Lung (tissue), 12 donors: ENCODE measurements around the gene DAGLA. TPM values are rescaled to one million over a fixed set of nuclear protein-coding genes. Genes with fewer than 3 reads are reported as not detected.

Experiments
- ATAC-seq: fragments of 200-7000 bp; cut with Tn5 transposase; one replicate; pipeline ENCODE4 v1.9.1; 2020; ENCODE audit warnings: moderate number of reproducible peaks; ENCODE audit not compliant: insufficient read depth, low FRiP score
- DNase-seq, 3 donors: peaks; one replicate each; pipeline ENCODE4 v3.0.0-alpha.2; 2013 to 2017
- H3K27ac ChIP-seq, 2 donors: one replicate each; pipeline ENCODE4 v1.5.1; 2013; ENCODE audit warnings: mild to moderate bottlenecking in 2 of 2, moderate library complexity in 2 of 2, control low read depth in 1 of 2, inconsistent platforms in 1 of 2, low read depth in 1 of 2, low read length in 1 of 2
- H3K27me3 ChIP-seq, 3 donors: one replicate each; pipeline ENCODE4 v1.5.1; 2013; ENCODE audit warnings: low read length in 2 of 3; ENCODE audit not compliant: control insufficient read depth in 3 of 3, insufficient read depth in 3 of 3
- H3K36me3 ChIP-seq, 4 donors: one replicate each; pipeline ENCODE4 v1.5.1; 2013; ENCODE audit warnings: low read length in 4 of 4, mild to moderate bottlenecking in 1 of 4, moderate library complexity in 1 of 4; ENCODE audit not compliant: control insufficient read depth in 4 of 4, insufficient read depth in 4 of 4
- H3K4me1 ChIP-seq, 5 donors: one replicate each; pipeline ENCODE4 v1.5.1; 2013; ENCODE audit warnings: low read length in 5 of 5, mild to moderate bottlenecking in 2 of 5, moderate library complexity in 1 of 5; ENCODE audit not compliant: control insufficient read depth in 5 of 5, insufficient read depth in 5 of 5
- H3K4me3 ChIP-seq: one replicate; pipeline ENCODE4 v1.5.1; 2013; ENCODE audit warnings: mild to moderate bottlenecking, control low read depth, moderate library complexity
- H3K9ac ChIP-seq, 2 donors: one replicate each; pipeline ENCODE4 v1.5.1; 2013; ENCODE audit warnings: low read length in 2 of 2, control low read depth in 1 of 2; ENCODE audit not compliant: insufficient read depth in 1 of 2
- H3K9me3 ChIP-seq, 4 donors: one replicate each; pipeline ENCODE4 v1.5.1; 2013; ENCODE audit warnings: low read length in 3 of 4, mild to moderate bottlenecking in 1 of 4, moderate library complexity in 1 of 4; ENCODE audit not compliant: control insufficient read depth in 4 of 4, insufficient read depth in 3 of 4
- WGBS, 2 donors: extraction: QIAGEN DNeasy Blood & Tissue Kit; methylation state at CpG; one replicate each; pipeline ENCODE4 v1.1.7; 2013; 5-methylcytosine and 5-hydroxymethylcytosine counted together
- polyA plus RNA-seq, 2 donors: library from polyadenylated mRNA; stranded (reverse); fragments of 200-250 nt; gene quantifications; one replicate each; pipeline ENCODE4 v1.2.1, GENCODE V29; 2013
- total RNA-seq, 2 donors: library from RNA; depleted of rRNA in 1 of 2; stranded (reverse); fragments of >200 nt in 1 of 2; gene quantifications; one replicate each; pipeline ENCODE4 v1.2.1, GENCODE V29; 2014 to 2021
- TF ChIP-seq, protein P1 (sequence below): IDR thresholded peaks from 2 replicates; pipeline ENCODE4 v1.5.1; 2012; ENCODE audit warnings: mild to moderate bottlenecking; ENCODE audit errors: control extremely low read depth, extremely low read depth
- donor health status: control.
- donor health status: control.
- donor health status: Bipolar disorder and iron deficiency.
- donor health status: healthy.
- donor health status: DM: yes; HTN: yes; CAD: no.

Gene DAGLA
- total and polyA plus RNA-seq, 4 donors: 1.5 to 7.5 (median 2.9) TPM

DNA sequence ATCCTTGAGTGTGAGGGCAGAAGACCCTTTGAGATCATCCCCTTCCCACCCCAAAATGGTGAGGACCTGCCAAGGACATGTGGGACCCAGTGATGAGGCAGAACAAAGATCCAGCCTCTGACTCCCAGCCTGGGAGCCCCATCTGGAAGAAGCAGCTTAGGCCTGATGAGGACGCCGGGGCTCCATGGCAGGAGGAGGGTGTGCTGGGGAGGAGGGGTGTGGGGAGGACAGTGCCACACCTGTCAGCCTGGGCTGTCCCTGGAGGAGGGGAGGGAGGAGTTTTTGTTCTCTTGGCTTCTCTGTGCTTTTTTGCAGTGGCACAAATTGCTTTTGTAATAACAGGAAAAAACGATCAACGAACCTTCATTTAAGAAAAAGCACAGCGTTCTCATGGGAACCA lies 44.4 kb upstream of the DAGLA start:
- Histone ChIP-seq H3K27ac (no peak overlapping the region), H3K9ac (no peak overlapping the region), H3K36me3 (no peaks in the 10 kb centered on the region), H3K9me3 (no peaks in the 10 kb centered on the region), H3K4me1 (no peaks in the 10 kb centered on the region), H3K4me3 (no peak overlapping the region), H3K27me3 (no peaks in the 10 kb centered on the region)
- DNase-seq (no peak), ATAC-seq (no peak)
- WGBS, 2 donors: 85 to 90% methylated on average over 5 of the region's 5 CpGs
- TF ChIP-seq, protein P1, sequence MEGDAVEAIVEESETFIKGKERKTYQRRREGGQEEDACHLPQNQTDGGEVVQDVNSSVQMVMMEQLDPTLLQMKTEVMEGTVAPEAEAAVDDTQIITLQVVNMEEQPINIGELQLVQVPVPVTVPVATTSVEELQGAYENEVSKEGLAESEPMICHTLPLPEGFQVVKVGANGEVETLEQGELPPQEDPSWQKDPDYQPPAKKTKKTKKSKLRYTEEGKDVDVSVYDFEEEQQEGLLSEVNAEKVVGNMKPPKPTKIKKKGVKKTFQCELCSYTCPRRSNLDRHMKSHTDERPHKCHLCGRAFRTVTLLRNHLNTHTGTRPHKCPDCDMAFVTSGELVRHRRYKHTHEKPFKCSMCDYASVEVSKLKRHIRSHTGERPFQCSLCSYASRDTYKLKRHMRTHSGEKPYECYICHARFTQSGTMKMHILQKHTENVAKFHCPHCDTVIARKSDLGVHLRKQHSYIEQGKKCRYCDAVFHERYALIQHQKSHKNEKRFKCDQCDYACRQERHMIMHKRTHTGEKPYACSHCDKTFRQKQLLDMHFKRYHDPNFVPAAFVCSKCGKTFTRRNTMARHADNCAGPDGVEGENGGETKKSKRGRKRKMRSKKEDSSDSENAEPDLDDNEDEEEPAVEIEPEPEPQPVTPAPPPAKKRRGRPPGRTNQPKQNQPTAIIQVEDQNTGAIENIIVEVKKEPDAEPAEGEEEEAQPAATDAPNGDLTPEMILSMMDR: no peak

DNA sequence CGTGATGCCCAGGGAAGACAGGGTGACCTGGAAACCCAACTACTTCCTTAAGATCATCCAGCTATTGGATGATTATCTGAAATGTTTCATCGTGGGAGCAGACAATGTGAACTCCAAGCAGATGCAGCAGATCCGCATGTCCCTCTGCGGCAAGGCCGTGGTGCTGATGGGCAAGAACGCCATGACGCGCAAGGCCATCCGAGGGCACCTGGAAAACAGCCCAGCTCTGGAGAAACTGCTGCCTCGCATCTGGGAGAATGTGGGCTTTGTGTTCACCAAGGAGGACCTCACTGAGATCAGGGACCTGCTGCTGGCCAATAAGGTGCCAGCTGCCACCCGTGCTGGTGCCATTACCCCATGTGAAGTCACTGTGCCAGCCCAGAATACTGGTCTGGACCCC lies 43.5 kb upstream of the DAGLA start:
- no peak overlapping the region for H3K27ac ChIP-seq
- H3K9ac ChIP-seq: no peak overlapping the region
- no peaks in the 10 kb centered on the region for H3K36me3 ChIP-seq
- ATAC-seq: no peak
- TF ChIP-seq, protein P1: no peak
- WGBS, 2 donors: 90% methylated on average over 11 of the region's 11 CpGs
- H3K4me3 ChIP-seq: no peak overlapping the region
- H3K9me3 ChIP-seq: no peaks in the 10 kb centered on the region
- no peaks in the 10 kb centered on the region for H3K27me3 ChIP-seq
- no peak for DNase-seq
- H3K4me1 ChIP-seq: no peaks in the 10 kb centered on the region

DNA sequence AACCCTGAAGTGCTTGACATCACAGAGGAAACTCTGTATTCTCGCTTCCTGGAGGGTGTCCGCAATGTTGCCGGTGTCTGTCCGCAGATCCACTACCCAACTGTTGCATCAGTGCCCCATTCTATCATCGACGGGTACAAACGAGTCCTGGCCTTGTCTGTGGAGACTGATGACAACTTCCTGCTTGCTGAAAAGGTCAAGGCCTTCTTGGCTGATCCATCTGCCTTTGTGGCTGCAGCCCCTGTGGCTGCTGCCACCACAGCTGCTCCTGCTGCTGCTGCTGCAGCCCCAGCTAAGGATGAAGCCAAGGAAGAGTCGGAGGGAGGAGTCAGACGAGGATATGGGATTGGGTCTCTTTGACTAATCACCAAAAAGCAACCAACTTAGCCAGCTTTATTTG lies 42.9 kb upstream of the DAGLA start:
- DNase-seq (no peak), ATAC-seq (no peak)
- Histone ChIP-seq H3K4me3 (no peak overlapping the region), H3K27me3 (no peaks in the 10 kb centered on the region), H3K27ac (no peak overlapping the region), H3K4me1 (no peaks in the 10 kb centered on the region), H3K36me3 (no peaks in the 10 kb centered on the region), H3K9me3 (no peaks in the 10 kb centered on the region), H3K9ac (no peak overlapping the region)
- WGBS, 2 donors: 61 to 62% methylated on average over 9 of the region's 9 CpGs
- TF ChIP-seq, protein P1: no peak

DNA sequence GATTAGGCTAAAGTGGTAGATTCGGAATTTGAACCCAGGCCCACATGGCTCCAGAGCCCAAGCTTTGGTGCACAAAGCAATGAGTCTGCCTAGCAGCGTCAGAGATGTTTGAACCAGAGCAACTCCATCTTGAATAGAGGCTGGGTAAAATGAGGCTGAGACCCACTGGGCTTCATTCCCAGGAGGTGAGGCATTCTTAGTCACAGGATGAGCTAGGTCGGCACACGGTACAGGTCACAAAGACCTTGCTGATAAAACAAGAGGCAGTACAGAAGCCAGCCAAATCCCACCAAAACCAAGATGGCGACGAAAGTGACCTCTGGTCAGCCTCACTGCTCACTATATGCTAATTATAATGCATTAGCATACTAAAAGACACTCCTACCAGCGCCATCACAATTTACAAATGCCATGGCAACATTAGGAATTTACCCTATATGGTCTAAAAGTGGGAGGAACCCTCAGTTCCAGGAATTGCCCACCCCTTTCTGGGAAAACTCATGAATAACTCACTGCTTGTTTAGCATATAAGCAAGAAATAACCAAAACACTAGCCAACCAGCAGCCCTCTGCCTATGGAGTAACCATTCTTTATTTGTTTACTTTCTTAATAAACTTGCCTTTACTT lies 40.3 kb upstream of the DAGLA start:
- Histone ChIP-seq H3K27ac (no peak overlapping the region), H3K4me1 (peaks cover 0 to 2% (median 0%) of the 10 kb centered on the region in 5 donors), H3K4me3 (no peak overlapping the region), H3K9ac (no peak overlapping the region), H3K9me3 (no peaks in the 10 kb centered on the region), H3K36me3 (no peaks in the 10 kb centered on the region), H3K27me3 (no peaks in the 10 kb centered on the region)
- DNase-seq: peak in 2 of 3 donors; percentile 29 to 53
- ATAC-seq: no peak
- 82 to 86% methylated on average over 7 of the region's 7 CpGs for WGBS, 2 donors
- TF ChIP-seq, protein P1: no peak
